Body of pancreas (tissue), 4 donors: ENCODE measurements around the gene GRK6. TPM values are rescaled to one million over a fixed set of nuclear protein-coding genes. Genes with fewer than 3 reads are reported as not detected.

Experiments used
- ATAC-seq: fragments of 150-250 bp; one replicate; pipeline ENCODE4 v1.9.1; 2016
- DNase-seq, 4 donors: peaks; one replicate each; pipeline ENCODE4 v3.0.0-alpha.2; 2019
- H3K27ac ChIP-seq, 4 donors: fragments of 200-600 bp; sonication (generic); 1 replicate in 3 of 4; 2 replicates in 1 of 4; pipeline versions ENCODE4 v1.5.1 to v1.6.1; 2016 to 2019; ENCODE audit warnings: mild to moderate bottlenecking in 1 of 4, mixed read lengths in 1 of 4, moderate library complexity in 1 of 4
- H3K27me3 ChIP-seq, 2 donors: fragments of 200-600 bp; sonication (generic); one replicate each; pipeline ENCODE4 v1.6.0; 2016; ENCODE audit warnings: mild to moderate bottlenecking in 1 of 2
- H3K36me3 ChIP-seq, 2 donors: fragments of 200-600 bp; sonication (generic); replicated peaks in 1 of 2; 2 replicates each; pipeline ENCODE4 v1.5.1; 2016; ENCODE audit warnings: low read depth in 2 of 2; ENCODE audit not compliant: insufficient read depth in 1 of 2
- H3K4me1 ChIP-seq: fragments of 200-600 bp; sonication (generic); one replicate; pipeline ENCODE4 v1.6.0; 2016
- H3K4me3 ChIP-seq, 2 donors: fragments of 200-600 bp; sonication (generic); 1 replicate in 1 of 2; 2 replicates in 1 of 2; pipeline ENCODE4 v1.5.1; 2016 to 2019
- H3K9me3 ChIP-seq, 3 donors: fragments of 200-600 bp; sonication (generic); 1 replicate in 2 of 3; 2 replicates in 1 of 3; pipeline ENCODE4 v1.5.1; 2016
- CTCF ChIP-seq, 7 experiments: fragments of 450-650 bp in 4 of 7; fragments of 200-600 bp in 3 of 7; sonication (generic) in 3 of 7; IDR thresholded peaks; one replicate each; pipeline ENCODE4 v1.5.1; 2016 to 2019; ENCODE audit warnings: antibody characterized with exemption in 7 of 7
- POLR2A ChIP-seq, 3 donors: fragments of 450-650 bp; IDR thresholded peaks; one replicate each; pipeline ENCODE4 v1.6.1; 2016; ENCODE audit warnings: antibody characterized with exemption in 3 of 3, mild to moderate bottlenecking in 2 of 3
- WGBS, 2 donors: methylation state at CpG; one replicate each; pipeline ENCODE4 v1.1.5; 2017; 5-methylcytosine and 5-hydroxymethylcytosine counted together
- intact Hi-C: fragments of 100-400 bp; cut with DNase I; formaldehyde crosslinking; loops from one replicate; pipeline ENCODE4 v1.15.1; 2023
- total RNA-seq, 2 donors: library from RNA; depleted of rRNA; stranded (reverse); fragments of >200 nt; gene quantifications; one replicate each; pipeline ENCODE4 v1.1.0, GENCODE V29; 2016

GRK6 gene
- total RNA-seq, 2 donors from 2014 or later = 13.7 to 20.8 TPM

GRCh38 chr5:177387405-177387804, 39.1 kb upstream of the GRK6 start:
- intact Hi-C loops = loop anchor here (5.0 kb wide), 1 partner anchor 115 kb away; no protein-coding TSS in a partner anchor
- H3K4me3 ChIP-seq = no peak overlapping the region
- TF ChIP-seq CTCF (IDR thresholded peaks at IDR 0.05) = no peak
- no peak for TF ChIP-seq POLR2A (IDR thresholded peaks at IDR 0.05)
- no peaks in the 10 kb centered on the region for H3K9me3 ChIP-seq
- ATAC-seq = no peak
- H3K4me1 ChIP-seq = peaks cover 5% of the 10 kb centered on the region
- 63 to 73% methylated on average over 13 to 14 of the region's 14 CpGs for WGBS, 2 donors
- no peaks in the 10 kb centered on the region for H3K27me3 ChIP-seq
- no peaks in the 10 kb centered on the region for H3K36me3 ChIP-seq
- no peak overlapping the region for H3K27ac ChIP-seq
- no peak for DNase-seq

GRCh38 chr5:177388521-177389052, 37.9 kb upstream of the GRK6 start:
- Histone ChIP-seq H3K27me3 (no peaks in the 10 kb centered on the region), H3K36me3 (no peaks in the 10 kb centered on the region), H3K27ac (no peak overlapping the region), H3K4me1 (no peaks in the 10 kb centered on the region), H3K4me3 (no peak overlapping the region), H3K9me3 (no peaks in the 10 kb centered on the region)
- intact Hi-C loops = loop anchor here (5.0 kb wide), 1 partner anchor 114 kb away; no protein-coding TSS in a partner anchor
- TF ChIP-seq POLR2A (IDR thresholded peaks at IDR 0.05) (no peak), CTCF (IDR thresholded peaks at IDR 0.05) (no peak)
- 78 to 85% methylated on average over 10 of the region's 10 CpGs for WGBS, 2 donors
- no peak for DNase-seq
- ATAC-seq = no peak

GRCh38 chr5:177389241-177390169, 37.0 kb upstream of the GRK6 start:
- peak in 1 of 4 donors; percentile 40 for DNase-seq
- H3K4me3 ChIP-seq = no peak overlapping the region

More at GRCh38 chr5:177389241-177390169, 37.0 kb upstream of the GRK6 start:
- Histone ChIP-seq H3K9me3 (no peaks in the 10 kb centered on the region), H3K36me3 (no peaks in the 10 kb centered on the region), H3K27me3 (no peaks in the 10 kb centered on the region), H3K27ac (peak overlapping the region in 1 of 4 donors; percentile 19), H3K4me1 (no peaks in the 10 kb centered on the region)
- intact Hi-C loops = loop anchor here (5.0 kb wide), 1 partner anchor 113 kb away; no protein-coding TSS in a partner anchor
- no peak for ATAC-seq
- TF ChIP-seq POLR2A (IDR thresholded peaks at IDR 0.05) (no peak), CTCF (IDR thresholded peaks at IDR 0.05) (no peak)
- 48 to 62% methylated on average over 16 to 21 of the region's 21 CpGs for WGBS, 2 donors
